Measurements from ENCODE around the gene KIFC1. TPM values are rescaled to one million over a fixed set of nuclear protein-coding genes. Genes with fewer than 3 reads are reported as not detected.

KIFC1 gene
- total RNA-seq, 1 experiment from 2014 or later = 65.3 TPM

- no peaks in the 10 kb centered on the region for H3K9me3 ChIP-seq
- no peaks in the 10 kb centered on the region; the same call in 1 of the 2 replicates for H3K36me3 ChIP-seq (ENCODE audit: control insufficient read depth, insufficient read depth, low read length)
- H3K4me1 Mint-ChIP-seq (ENCODE audit: low read depth, unreplicated experiment) = no peaks in the 10 kb centered on the region
- H3K27me3 ChIP-seq (replicated peaks; ENCODE audit: control insufficient read depth, insufficient read depth, low read length) = no peaks in the 10 kb centered on the region
- no peaks in the 10 kb centered on the region for H3K4me1 ChIP-seq
- TF ChIP-seq CTCF (IDR thresholded peaks at IDR 0.05; ENCODE audit: insufficient read depth in 1 of 2, low read depth in 1 of 2, low read length in 1 of 2, severe bottlenecking in 1 of 2, unreplicated experiment in 1 of 2) = no peak
- no peak overlapping the region for H3K4me3 ChIP-seq (ENCODE audit: low read depth, low read length)
- no peak overlapping the region for H3K4me3 Mint-ChIP-seq (ENCODE audit: unreplicated experiment)
- no peak overlapping the region for H3K27ac Mint-ChIP-seq (ENCODE audit: unreplicated experiment)
- no peaks in the 10 kb centered on the region for H3K27me3 Mint-ChIP-seq (ENCODE audit: insufficient read depth, unreplicated experiment)
- ChIA-PET POLR2A (no interaction called here), CTCF (interaction anchor here (0.6 kb wide), 1 partner anchor 48 kb away, joined by 3 read pairs; no protein-coding TSS in a partner anchor)
- intact Hi-C loops (cut with micrococcal nuclease; ENCODE audit: unreplicated experiment) = no loop called here
- H3K36me3 Mint-ChIP-seq (ENCODE audit: insufficient read depth, unreplicated experiment) = peaks cover 13% of the 10 kb centered on the region
- BruUV-seq (replicated peaks) = no TSS peak
- no peaks in the 10 kb centered on the region for H3K9me3 Mint-ChIP-seq (ENCODE audit: unreplicated experiment)
- no peak for DNase-seq
These were observed 50.7 kb downstream of the KIFC1 start for GRCh38 chr6:33442283-33442682.

GRCh38 chr6:33443025-33443424 lies 51.4 kb downstream of the KIFC1 start:
- BruUV-seq (replicated peaks) = no TSS peak
- CTCF ChIA-PET = interaction anchor here (0.6 kb wide), 1 partner anchor 48 kb away, joined by 3 read pairs; no protein-coding TSS in a partner anchor
- no peak for TF ChIP-seq CTCF (IDR thresholded peaks at IDR 0.05; ENCODE audit: insufficient read depth in 1 of 2, low read depth in 1 of 2, low read length in 1 of 2, severe bottlenecking in 1 of 2, unreplicated experiment in 1 of 2)
- Histone ChIP-seq H3K36me3 (ENCODE audit: control insufficient read depth, insufficient read depth, low read length) (no peaks in the 10 kb centered on the region; the same call in 1 of the 2 replicates), H3K4me1 (no peaks in the 10 kb centered on the region), H3K27me3 (replicated peaks; ENCODE audit: control insufficient read depth, insufficient read depth, low read length) (no peaks in the 10 kb centered on the region), H3K9me3 (no peaks in the 10 kb centered on the region), H3K4me3 (ENCODE audit: low read depth, low read length) (no peak overlapping the region)
- peaks cover 12% of the 10 kb centered on the region for H3K36me3 Mint-ChIP-seq (ENCODE audit: insufficient read depth, unreplicated experiment)
- no peaks in the 10 kb centered on the region for H3K9me3 Mint-ChIP-seq (ENCODE audit: unreplicated experiment)
- H3K27ac Mint-ChIP-seq (ENCODE audit: unreplicated experiment) = no peak overlapping the region
- intact Hi-C loops (cut with micrococcal nuclease; ENCODE audit: unreplicated experiment) = no loop called here
- DNase-seq = no peak
- POLR2A ChIA-PET = no interaction called here
- no peak overlapping the region for H3K4me3 Mint-ChIP-seq (ENCODE audit: unreplicated experiment)
- no peaks in the 10 kb centered on the region for H3K4me1 Mint-ChIP-seq (ENCODE audit: low read depth, unreplicated experiment)
- H3K27me3 Mint-ChIP-seq (ENCODE audit: insufficient read depth, unreplicated experiment) = no peaks in the 10 kb centered on the region

- ChIA-PET POLR2A (no interaction called here), CTCF (no interaction called here)
- Mint-ChIP-seq H3K4me3 (ENCODE audit: unreplicated experiment) (no peak overlapping the region), H3K4me1 (ENCODE audit: low read depth, unreplicated experiment) (no peaks in the 10 kb centered on the region), H3K9me3 (ENCODE audit: unreplicated experiment) (no peaks in the 10 kb centered on the region), H3K36me3 (ENCODE audit: insufficient read depth, unreplicated experiment) (peaks cover 4% of the 10 kb centered on the region), H3K27me3 (ENCODE audit: insufficient read depth, unreplicated experiment) (no peaks in the 10 kb centered on the region), H3K27ac (ENCODE audit: unreplicated experiment) (no peak overlapping the region)
- no peak overlapping the region for H3K4me3 ChIP-seq (ENCODE audit: low read depth, low read length)
- H3K4me1 ChIP-seq = no peaks in the 10 kb centered on the region
- no peak for TF ChIP-seq CTCF (IDR thresholded peaks at IDR 0.05; ENCODE audit: insufficient read depth in 1 of 2, low read depth in 1 of 2, low read length in 1 of 2, severe bottlenecking in 1 of 2, unreplicated experiment in 1 of 2)
- no peak for DNase-seq
- H3K27me3 ChIP-seq (replicated peaks; ENCODE audit: control insufficient read depth, insufficient read depth, low read length) = no peaks in the 10 kb centered on the region
- intact Hi-C loops (cut with micrococcal nuclease; ENCODE audit: unreplicated experiment) = no loop called here
- no peaks in the 10 kb centered on the region; the same call in 1 of the 2 replicates for H3K36me3 ChIP-seq (ENCODE audit: control insufficient read depth, insufficient read depth, low read length)
- BruUV-seq (replicated peaks) = no TSS peak
- no peaks in the 10 kb centered on the region for H3K9me3 ChIP-seq
These were observed 52.2 kb downstream of the KIFC1 start for GRCh38 chr6:33443619-33444504.
